Memory B cell (primary cell): ENCODE measurements around the gene NEURL4.
"Not testable (repeated sequence)": the region's sequence is repeated elsewhere in the genome, so short reads cannot be mapped to it uniquely, and the experiment has no call there.

Source experiments
- ATAC-seq: fragments of 150-1000 bp; cut with Tn5 transposase; 2 replicates; pipeline ENCODE4 v1.10.0; 2021; ENCODE audit warnings: low read depth, mild to moderate bottlenecking, moderate library complexity
- DNase-seq, 2 donors: peaks; one replicate each; pipeline ENCODE4 v3.0.0; 2022; ENCODE audit warnings: low spot score in 2 of 2
- H3K27ac Mint-ChIP-seq: one replicate; pipeline ENCODE4 v1.8.0; 2022; ENCODE audit warnings: mild to moderate bottlenecking, moderate library complexity, mixed read lengths
- H3K27me3 Mint-ChIP-seq: one replicate; pipeline ENCODE4 v1.8.0; 2022; ENCODE audit warnings: mixed read lengths
- H3K36me3 Mint-ChIP-seq: one replicate; pipeline ENCODE4 v1.8.0; 2022; ENCODE audit warnings: mild to moderate bottlenecking, mixed read lengths
- H3K4me1 Mint-ChIP-seq: one replicate; pipeline ENCODE4 v1.8.0; 2022; ENCODE audit warnings: mixed read lengths
- H3K4me3 Mint-ChIP-seq: one replicate; pipeline ENCODE4 v1.8.0; 2022; ENCODE audit warnings: mild to moderate bottlenecking, moderate library complexity, mixed read lengths
- H3K9me3 Mint-ChIP-seq: one replicate; pipeline ENCODE4 v1.8.0; 2022; ENCODE audit warnings: mixed read lengths

Gene NEURL4

GRCh38 chr17:7336240-7337175 lies 7.4 kb upstream of the NEURL4 start, which contains the start of gene ACAP1:
Gene ACAP1, plus strand, starts transcription at chr17:7336529. Its CDS starts 206 bp downstream, at chr17:7336735.
- Mint-ChIP-seq H3K4me1 (peaks cover 42% of the 10 kb centered on the region), H3K36me3 (peaks cover 9% of the 10 kb centered on the region), H3K9me3 (no peaks in the 10 kb centered on the region), H3K27me3 (no peaks in the 10 kb centered on the region), H3K27ac (peak within 1 kb of the TSS; percentile 93), H3K4me3 (peak within 1 kb of the TSS; percentile 88)
- ATAC-seq, result peak; percentile 95
- peak; percentile 60 to 61 for DNase-seq

GRCh38 chr17:7335765-7336164 lies 6.6 kb upstream of the NEURL4 start:
- Mint-ChIP-seq H3K4me1 (peaks cover 40% of the 10 kb centered on the region), H3K27ac (peak overlapping the region; percentile 93), H3K4me3 (peak overlapping the region; percentile 88)
- H3K27me3 Mint-ChIP-seq, ATAC-seq, H3K36me3 Mint-ChIP-seq, H3K9me3 Mint-ChIP-seq, DNase-seq: not testable (repeated sequence)

- peaks cover 4% of the 10 kb centered on the region for H3K36me3 Mint-ChIP-seq
- H3K27me3 Mint-ChIP-seq, result no peaks in the 10 kb centered on the region
- ATAC-seq, result no peak
- H3K9me3 Mint-ChIP-seq, result no peaks in the 10 kb centered on the region
- peak overlapping the region; percentile 88 for H3K4me3 Mint-ChIP-seq
- H3K4me1 Mint-ChIP-seq, result peaks cover 38% of the 10 kb centered on the region
- H3K27ac Mint-ChIP-seq, result peak overlapping the region; percentile 93
- no peak for DNase-seq
These were observed 5.9 kb upstream of the NEURL4 start for GRCh38 chr17:7334938-7335538.

GRCh38 chr17:7332600-7333069 lies 3.5 kb upstream of the NEURL4 start:
- ATAC-seq, H3K36me3 Mint-ChIP-seq, H3K27me3 Mint-ChIP-seq, H3K9me3 Mint-ChIP-seq: not testable (repeated sequence)
- Mint-ChIP-seq H3K4me3 (peak overlapping the region; percentile 69), H3K27ac (peak overlapping the region; percentile 76), H3K4me1 (peaks cover 41% of the 10 kb centered on the region)
- peak in 1 of 2 donors; percentile 42 for DNase-seq

- ATAC-seq (no peak), DNase-seq (no peak)
- peak overlapping the region; percentile 76 for H3K27ac Mint-ChIP-seq
- no peaks in the 10 kb centered on the region for H3K27me3 Mint-ChIP-seq
- H3K4me1 Mint-ChIP-seq, result peaks cover 41% of the 10 kb centered on the region
- peak overlapping the region; percentile 69 for H3K4me3 Mint-ChIP-seq
- H3K9me3 Mint-ChIP-seq, result no peaks in the 10 kb centered on the region
- peaks cover 2% of the 10 kb centered on the region for H3K36me3 Mint-ChIP-seq
These were observed 3.0 kb upstream of the NEURL4 start for GRCh38 chr17:7332111-7332510.

GRCh38 chr17:7330638-7331015 lies 1.5 kb upstream of the NEURL4 start:
- no peak overlapping the region for H3K27ac Mint-ChIP-seq
- no peak for ATAC-seq
- peaks cover 33% of the 10 kb centered on the region for H3K4me1 Mint-ChIP-seq
- peaks cover 2% of the 10 kb centered on the region for H3K36me3 Mint-ChIP-seq
- DNase-seq, result no peak
- H3K27me3 Mint-ChIP-seq, result no peaks in the 10 kb centered on the region
- H3K4me3 Mint-ChIP-seq, result peak overlapping the region; percentile 97
- H3K9me3 Mint-ChIP-seq, result no peaks in the 10 kb centered on the region

GRCh38 chr17:7329997-7330637 lies 982 bp upstream of the NEURL4 start:
- peak overlapping the region; percentile 97 for H3K4me3 Mint-ChIP-seq
- no peaks in the 10 kb centered on the region for H3K9me3 Mint-ChIP-seq
- DNase-seq (peak; percentile 64 to 80), ATAC-seq (peak; percentile 59)
- H3K27me3 Mint-ChIP-seq, result no peaks in the 10 kb centered on the region
- peaks cover 3% of the 10 kb centered on the region for H3K36me3 Mint-ChIP-seq
- H3K4me1 Mint-ChIP-seq, result peaks cover 28% of the 10 kb centered on the region
- peak overlapping the region; percentile 90 for H3K27ac Mint-ChIP-seq

- DNase-seq (peak; percentile 91 to 94), ATAC-seq (peak; percentile 60)
- H3K27ac Mint-ChIP-seq, result peak overlapping the region; percentile 90
- no peaks in the 10 kb centered on the region for H3K9me3 Mint-ChIP-seq
- H3K36me3 Mint-ChIP-seq, result peaks cover 3% of the 10 kb centered on the region
- peaks cover 27% of the 10 kb centered on the region for H3K4me1 Mint-ChIP-seq
- no peaks in the 10 kb centered on the region for H3K27me3 Mint-ChIP-seq
- H3K4me3 Mint-ChIP-seq, result peak overlapping the region; percentile 97
These were observed 350 bp upstream of the NEURL4 start for GRCh38 chr17:7329374-7329996.

- H3K9me3 Mint-ChIP-seq, result no peaks in the 10 kb centered on the region
- H3K27me3 Mint-ChIP-seq, result no peaks in the 10 kb centered on the region
- peaks cover 3% of the 10 kb centered on the region for H3K36me3 Mint-ChIP-seq
- DNase-seq, result no peak
- peak overlapping the region; percentile 90 for H3K27ac Mint-ChIP-seq
- H3K4me3 Mint-ChIP-seq, result peak overlapping the region; percentile 41
- peaks cover 25% of the 10 kb centered on the region for H3K4me1 Mint-ChIP-seq
- ATAC-seq, result no peak
These were observed 1.1 kb downstream of the NEURL4 start for GRCh38 chr17:7328009-7328408.

- Mint-ChIP-seq H3K4me1 (peaks cover 22% of the 10 kb centered on the region), H3K36me3 (peaks cover 3% of the 10 kb centered on the region), H3K27ac (no peak overlapping the region), H3K9me3 (no peaks in the 10 kb centered on the region), H3K27me3 (no peaks in the 10 kb centered on the region), H3K4me3 (no peak overlapping the region)
- ATAC-seq, result no peak
- DNase-seq, result no peak
These were observed 1.6 kb downstream of the NEURL4 start for GRCh38 chr17:7327501-7327900.

GRCh38 chr17:7327056-7327455 lies 2.1 kb downstream of the NEURL4 start:
- no peaks in the 10 kb centered on the region for H3K9me3 Mint-ChIP-seq
- H3K36me3 Mint-ChIP-seq, result peaks cover 3% of the 10 kb centered on the region
- H3K4me3 Mint-ChIP-seq, result no peak overlapping the region
- no peaks in the 10 kb centered on the region for H3K27me3 Mint-ChIP-seq
- no peak for DNase-seq
- H3K27ac Mint-ChIP-seq, result no peak overlapping the region
- peaks cover 17% of the 10 kb centered on the region for H3K4me1 Mint-ChIP-seq
- ATAC-seq, result no peak

- Mint-ChIP-seq H3K27me3 (no peaks in the 10 kb centered on the region), H3K9me3 (no peaks in the 10 kb centered on the region), H3K4me1 (peaks cover 17% of the 10 kb centered on the region), H3K36me3 (peaks cover 9% of the 10 kb centered on the region), H3K27ac (no peak overlapping the region), H3K4me3 (no peak overlapping the region)
- DNase-seq (no peak), ATAC-seq (no peak)
These were observed 2.9 kb downstream of the NEURL4 start for GRCh38 chr17:7326186-7326585.

GRCh38 chr17:7325031-7325528 lies 4.1 kb downstream of the NEURL4 start:
- Mint-ChIP-seq H3K9me3 (no peaks in the 10 kb centered on the region), H3K4me3 (no peak overlapping the region)
- ATAC-seq, result no peak

More at GRCh38 chr17:7325031-7325528, 4.1 kb downstream of the NEURL4 start:
- no peak overlapping the region for H3K27ac Mint-ChIP-seq
- peaks cover 12% of the 10 kb centered on the region for H3K36me3 Mint-ChIP-seq
- H3K27me3 Mint-ChIP-seq, result no peaks in the 10 kb centered on the region
- peaks cover 17% of the 10 kb centered on the region for H3K4me1 Mint-ChIP-seq
- no peak for DNase-seq
